Measurements from ENCODE around the gene SCYGR3.

Gene SCYGR3

DNA sequence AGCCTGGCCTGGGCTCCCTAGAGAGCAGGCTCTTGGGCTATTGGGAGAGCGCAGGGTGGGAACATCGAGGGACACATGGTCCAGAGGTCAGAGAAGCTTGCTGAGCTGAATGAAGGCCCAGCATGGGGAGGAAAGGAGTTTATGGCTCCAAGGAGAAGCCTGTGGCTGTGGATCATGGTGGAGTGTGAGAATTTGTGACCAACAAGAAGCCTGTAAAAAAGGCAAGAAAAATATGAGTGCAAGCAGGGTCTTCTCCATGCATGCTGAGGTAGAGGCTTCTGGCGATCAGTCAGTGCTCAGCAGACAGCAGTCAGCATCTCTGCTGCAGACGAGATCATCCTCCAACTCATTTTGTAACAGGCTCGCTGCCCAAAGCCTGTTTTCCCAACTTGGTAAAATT is 1.3 kb upstream of the SCYGR3 start:
- DNase-seq (ENCODE audit: low read depth), result no peak
- H3K4me3 ChIP-seq (ENCODE audit: low read depth, low read length), result no peak overlapping the region
- TF ChIP-seq, protein P1, sequence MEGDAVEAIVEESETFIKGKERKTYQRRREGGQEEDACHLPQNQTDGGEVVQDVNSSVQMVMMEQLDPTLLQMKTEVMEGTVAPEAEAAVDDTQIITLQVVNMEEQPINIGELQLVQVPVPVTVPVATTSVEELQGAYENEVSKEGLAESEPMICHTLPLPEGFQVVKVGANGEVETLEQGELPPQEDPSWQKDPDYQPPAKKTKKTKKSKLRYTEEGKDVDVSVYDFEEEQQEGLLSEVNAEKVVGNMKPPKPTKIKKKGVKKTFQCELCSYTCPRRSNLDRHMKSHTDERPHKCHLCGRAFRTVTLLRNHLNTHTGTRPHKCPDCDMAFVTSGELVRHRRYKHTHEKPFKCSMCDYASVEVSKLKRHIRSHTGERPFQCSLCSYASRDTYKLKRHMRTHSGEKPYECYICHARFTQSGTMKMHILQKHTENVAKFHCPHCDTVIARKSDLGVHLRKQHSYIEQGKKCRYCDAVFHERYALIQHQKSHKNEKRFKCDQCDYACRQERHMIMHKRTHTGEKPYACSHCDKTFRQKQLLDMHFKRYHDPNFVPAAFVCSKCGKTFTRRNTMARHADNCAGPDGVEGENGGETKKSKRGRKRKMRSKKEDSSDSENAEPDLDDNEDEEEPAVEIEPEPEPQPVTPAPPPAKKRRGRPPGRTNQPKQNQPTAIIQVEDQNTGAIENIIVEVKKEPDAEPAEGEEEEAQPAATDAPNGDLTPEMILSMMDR (IDR thresholded peaks at IDR 0.05; ENCODE audit: control insufficient read depth, extremely low read depth, insufficient read depth), result no peak

DNA sequence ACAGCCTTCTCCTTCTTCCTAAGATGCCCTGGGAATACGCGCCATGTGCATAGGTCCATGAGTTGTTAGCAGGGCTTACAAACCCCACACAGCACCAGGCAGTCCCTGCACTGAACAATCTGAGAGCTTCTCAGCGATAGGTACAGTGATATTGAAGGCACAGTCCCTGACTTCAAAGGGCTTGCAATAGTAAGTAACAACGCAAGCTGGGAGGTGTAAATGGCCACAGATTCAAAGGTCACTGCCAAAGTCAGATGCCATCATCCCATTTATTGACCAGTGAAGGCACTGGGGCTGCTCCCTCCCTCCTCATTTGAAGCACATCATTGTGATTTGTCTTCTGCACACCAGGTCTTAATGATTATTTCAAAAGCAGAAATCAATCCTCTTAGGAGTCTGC is 541 bp upstream of the SCYGR3 start:
- no peak for DNase-seq (ENCODE audit: low read depth)
- no peak overlapping the region for H3K4me3 ChIP-seq (ENCODE audit: low read depth, low read length)
- TF ChIP-seq, protein P1 (IDR thresholded peaks at IDR 0.05; ENCODE audit: control insufficient read depth, extremely low read depth, insufficient read depth), result no peak

DNA sequence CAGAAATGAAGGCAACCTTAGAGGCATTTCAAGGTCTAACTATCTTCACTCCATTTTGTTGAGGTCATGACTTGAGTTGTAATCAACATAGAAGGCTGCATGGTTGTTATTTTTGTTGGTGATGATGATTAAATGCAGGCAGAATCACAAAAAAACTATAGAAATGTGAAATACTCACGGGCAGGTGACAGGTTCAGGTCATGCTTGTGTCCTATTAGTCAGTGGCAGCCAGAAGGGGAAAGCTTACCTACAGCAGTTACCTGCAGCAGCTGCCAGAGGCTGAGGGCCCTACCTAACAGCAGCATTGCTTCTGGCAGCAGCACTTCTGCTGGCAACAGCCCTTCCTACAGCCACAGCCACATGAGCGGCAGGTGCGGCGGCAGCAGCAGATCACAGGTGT is 394 bp downstream of the SCYGR3 start:
- DNase-seq (ENCODE audit: low read depth), result no peak
- TF ChIP-seq, protein P1 (IDR thresholded peaks at IDR 0.05; ENCODE audit: control insufficient read depth, extremely low read depth, insufficient read depth), result no peak
- no peak overlapping the region for H3K4me3 ChIP-seq (ENCODE audit: low read depth, low read length)

DNA sequence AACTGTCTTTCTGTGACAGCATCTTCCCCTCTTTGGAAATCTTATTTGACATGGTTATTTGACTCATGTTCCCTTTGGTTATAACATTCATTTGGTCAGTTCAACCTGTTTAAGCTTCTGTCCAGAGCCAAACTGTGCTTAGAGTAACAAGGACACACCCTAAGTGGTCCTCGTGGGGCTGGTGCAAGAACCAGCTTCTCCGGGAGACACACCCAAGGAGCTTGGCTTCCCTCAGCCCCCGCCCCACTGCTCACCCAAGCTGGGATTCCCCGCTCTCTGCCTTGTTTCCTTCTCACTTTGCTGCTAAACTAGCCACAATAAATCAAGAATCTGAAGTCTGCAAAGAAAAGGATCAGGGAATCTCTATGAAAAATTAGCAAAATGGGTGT is 1.4 kb downstream of the SCYGR3 start:
- no peak overlapping the region for H3K4me3 ChIP-seq (ENCODE audit: low read depth, low read length)
- DNase-seq (ENCODE audit: low read depth), result no peak
- TF ChIP-seq, protein P1 (IDR thresholded peaks at IDR 0.05; ENCODE audit: control insufficient read depth, extremely low read depth, insufficient read depth), result no peak

DNA sequence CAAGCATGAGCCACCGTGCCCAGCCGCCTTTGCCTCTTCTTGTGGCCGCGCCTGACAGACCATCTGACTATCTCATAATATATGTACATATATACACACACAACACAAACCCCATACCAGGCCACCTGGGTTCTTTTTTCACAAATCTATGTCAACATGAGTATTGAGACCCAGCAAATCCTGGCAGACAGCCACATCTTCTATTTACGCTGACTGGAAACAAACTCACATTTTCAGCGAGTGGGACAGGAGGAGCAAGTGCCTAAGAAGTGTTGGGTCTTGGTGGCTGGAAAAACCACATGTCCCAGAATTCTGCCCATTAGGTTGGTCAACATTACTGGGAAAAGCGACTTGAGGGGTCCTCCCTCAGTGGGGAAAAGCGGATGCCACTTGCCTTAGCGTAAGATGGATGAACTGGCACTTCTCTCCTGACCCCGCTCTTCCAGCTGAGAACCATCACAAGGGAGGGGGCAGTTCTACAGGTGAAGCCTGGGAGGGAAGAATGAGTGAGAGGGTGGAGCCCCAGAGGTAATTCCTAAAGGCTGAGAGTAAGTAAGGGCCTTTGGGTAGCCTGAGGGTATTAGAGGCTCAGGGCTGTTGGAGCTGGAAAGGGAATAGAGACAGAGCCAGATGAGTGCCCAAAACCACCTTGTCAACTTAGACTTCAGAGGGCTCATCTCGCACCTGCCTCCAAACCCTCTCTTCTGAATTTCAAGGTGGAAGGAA is 1.9 kb downstream of the SCYGR3 start:
- no peak for DNase-seq (ENCODE audit: low read depth)

DNA sequence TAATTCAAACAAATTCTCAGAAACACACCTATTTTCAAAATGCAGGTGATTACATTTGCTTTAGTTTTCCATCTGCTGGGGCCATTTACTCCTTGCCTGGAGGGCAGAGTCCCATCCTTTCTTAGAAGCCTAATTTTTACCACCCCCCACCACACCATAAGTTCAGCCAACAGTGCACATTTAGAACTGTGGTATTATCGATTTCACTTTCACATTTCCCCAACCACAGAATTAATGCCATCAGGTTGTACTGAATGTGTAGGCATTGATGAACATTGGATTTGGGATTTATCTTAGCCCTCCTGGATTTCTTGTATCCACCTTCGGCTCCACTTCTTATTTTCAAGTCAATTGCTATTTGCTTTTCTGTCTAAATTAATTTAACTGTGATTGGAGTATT is 4.5 kb downstream of the SCYGR3 start:
- H3K4me3 ChIP-seq (ENCODE audit: low read depth, low read length), result no peak overlapping the region
- no peak for DNase-seq (ENCODE audit: low read depth)
- TF ChIP-seq, protein P1 (IDR thresholded peaks at IDR 0.05; ENCODE audit: control insufficient read depth, extremely low read depth, insufficient read depth), result no peak

More for the DNA sequence above, 1.9 kb downstream of the SCYGR3 start:
- TF ChIP-seq, protein P1 (IDR thresholded peaks at IDR 0.05; ENCODE audit: control insufficient read depth, extremely low read depth, insufficient read depth), result no peak
- no peak overlapping the region for H3K4me3 ChIP-seq (ENCODE audit: low read depth, low read length)
